BJ (cell line): ENCODE data around the gene PGAM5. TPM values are rescaled to one million over a fixed set of nuclear protein-coding genes. Genes with fewer than 3 reads are reported as not detected.

Experiments used
- CTCF ChIA-PET: fragments of 350-600 bp; formaldehyde crosslinking; extraction: SDS; loops from one replicate; lab custom pipeline; 2021; ENCODE audit warnings: antibody characterized with exemption, inconsistent platforms; lab: Yijun Ruan, JAX
- POLR2A ChIA-PET: fragments of 300-600 bp; sonication (Branson Sonifier 250); formaldehyde crosslinking; extraction: SDS; loops from one replicate; lab custom pipeline; 2021; ENCODE audit warnings: antibody characterized with exemption; lab: Charles Lee
- DNase-seq: peaks from one replicate; pipeline ENCODE4 v3.0.0-alpha.2; 2011; ENCODE audit warnings: low read depth
- H3K27me3 ChIP-seq: 2 replicates; pipeline ENCODE4 v1.6.0; 2011; ENCODE audit warnings: low read length; ENCODE audit not compliant: control insufficient read depth, insufficient read depth
- H3K36me3 ChIP-seq: 2 replicates; pipeline ENCODE4 v1.5.1; 2011; ENCODE audit warnings: low read length; ENCODE audit not compliant: control insufficient read depth, insufficient read depth
- H3K4me3 ChIP-seq: 2 replicates; pipeline ENCODE4 v1.5.1; 2011; ENCODE audit warnings: low read depth, mild to moderate bottlenecking, control low read depth, low read length
- CTCF ChIP-seq: IDR thresholded peaks from 2 replicates; pipeline ENCODE4 v1.5.1; 2011; ENCODE audit warnings: low read depth, mild to moderate bottlenecking, control low read depth, inconsistent platforms, low read length, moderate library complexity; ENCODE audit not compliant: insufficient read depth
- polyA plus RNA-seq: library from polyadenylated mRNA; depleted of rRNA; stranded (reverse); fragments of >200 nt; gene quantifications from 2 replicates; pipeline ENCODE4 v1.2.3, GENCODE V29; 2011

PGAM5 gene
- polyA plus RNA-seq, 1 experiment = 17.7 TPM

- TF ChIP-seq CTCF = no peak
- Histone ChIP-seq H3K36me3 (peaks cover 45% of the 10 kb centered on the region), H3K27me3 (no peaks in the 10 kb centered on the region), H3K4me3 (no peak overlapping the region)
- ChIA-PET CTCF (interaction anchor here (0.6 to 1.4 kb wide), 2 partner anchors 9 to 10 kb away, joined by 3 to 6 read pairs; no protein-coding TSS in a partner anchor), POLR2A (no interaction called here)
- no peak for DNase-seq
These were observed 23.6 kb downstream of the PGAM5 start for GRCh38 chr12:132734206-132734605.

GRCh38 chr12:132735496-132735895 is 24.9 kb downstream of the PGAM5 start:
- no peak for DNase-seq
- Histone ChIP-seq H3K4me3 (no peak overlapping the region), H3K27me3 (no peaks in the 10 kb centered on the region), H3K36me3 (peaks cover 45% of the 10 kb centered on the region)
- no peak for TF ChIP-seq CTCF
- ChIA-PET CTCF (no interaction called here), POLR2A (no interaction called here)

- DNase-seq = no peak
- ChIA-PET CTCF (no interaction called here), POLR2A (no interaction called here)
- no peaks in the 10 kb centered on the region for H3K27me3 ChIP-seq
- no peak for TF ChIP-seq CTCF
- no peak overlapping the region for H3K4me3 ChIP-seq
- peaks cover 48% of the 10 kb centered on the region for H3K36me3 ChIP-seq
These were observed 25.7 kb downstream of the PGAM5 start for GRCh38 chr12:132736378-132736777.

GRCh38 chr12:132736913-132737312 is 26.3 kb downstream of the PGAM5 start:
- H3K4me3 ChIP-seq = no peak overlapping the region
- no peak for DNase-seq
- ChIA-PET CTCF (no interaction called here), POLR2A (no interaction called here)
- peaks cover 47% of the 10 kb centered on the region for H3K36me3 ChIP-seq
- no peak for TF ChIP-seq CTCF
- H3K27me3 ChIP-seq = no peaks in the 10 kb centered on the region

GRCh38 chr12:132739600-132740312 is 29.1 kb downstream of the PGAM5 start:
- CTCF ChIA-PET = interaction anchor here (1.0 to 1.9 kb wide), 2 partner anchors 8 to 9 kb away, joined by 3 to 4 read pairs; no protein-coding TSS in a partner anchor
- Histone ChIP-seq H3K27me3 (no peaks in the 10 kb centered on the region), H3K36me3 (peaks cover 46% of the 10 kb centered on the region), H3K4me3 (no peak overlapping the region)
- TF ChIP-seq CTCF = no peak
- POLR2A ChIA-PET = no interaction called here
- DNase-seq = no peak
